H1 (cell line): ENCODE data around the gene GJB1.

Experiments used
- POLR2A ChIP-seq, 2 experiments: IDR thresholded peaks; 1 replicate in 1 of 2; 2 replicates in 1 of 2; pipeline ENCODE4 v1.6.1; 2011; ENCODE audit warnings: low read depth in 2 of 2, low read length in 2 of 2, mild to moderate bottlenecking in 2 of 2; ENCODE audit errors: control extremely low read depth in 1 of 2
- POLR2AphosphoS5 ChIP-seq: IDR thresholded peaks from 2 replicates; pipeline ENCODE4 v1.6.1; 2011; ENCODE audit warnings: low read depth, low read length
- USF2 ChIP-seq: IDR thresholded peaks from 2 replicates; pipeline ENCODE4 v1.6.1; 2011; ENCODE audit warnings: low read length, improper control_type of control experiment
- TF ChIP-seq, protein P1 (sequence below), 3 experiments: IDR thresholded peaks; 1 replicate in 2 of 3; 2 replicates in 1 of 3; pipeline versions ENCODE4 v1.5.1 to v1.6.1; 2011; ENCODE audit warnings: low read length in 3 of 3, mild to moderate bottlenecking in 3 of 3, inconsistent platforms in 2 of 3, low read depth in 1 of 3, moderate library complexity in 1 of 3; ENCODE audit not compliant: insufficient read depth in 1 of 3; ENCODE audit errors: control extremely low read depth in 1 of 3

DNA sequence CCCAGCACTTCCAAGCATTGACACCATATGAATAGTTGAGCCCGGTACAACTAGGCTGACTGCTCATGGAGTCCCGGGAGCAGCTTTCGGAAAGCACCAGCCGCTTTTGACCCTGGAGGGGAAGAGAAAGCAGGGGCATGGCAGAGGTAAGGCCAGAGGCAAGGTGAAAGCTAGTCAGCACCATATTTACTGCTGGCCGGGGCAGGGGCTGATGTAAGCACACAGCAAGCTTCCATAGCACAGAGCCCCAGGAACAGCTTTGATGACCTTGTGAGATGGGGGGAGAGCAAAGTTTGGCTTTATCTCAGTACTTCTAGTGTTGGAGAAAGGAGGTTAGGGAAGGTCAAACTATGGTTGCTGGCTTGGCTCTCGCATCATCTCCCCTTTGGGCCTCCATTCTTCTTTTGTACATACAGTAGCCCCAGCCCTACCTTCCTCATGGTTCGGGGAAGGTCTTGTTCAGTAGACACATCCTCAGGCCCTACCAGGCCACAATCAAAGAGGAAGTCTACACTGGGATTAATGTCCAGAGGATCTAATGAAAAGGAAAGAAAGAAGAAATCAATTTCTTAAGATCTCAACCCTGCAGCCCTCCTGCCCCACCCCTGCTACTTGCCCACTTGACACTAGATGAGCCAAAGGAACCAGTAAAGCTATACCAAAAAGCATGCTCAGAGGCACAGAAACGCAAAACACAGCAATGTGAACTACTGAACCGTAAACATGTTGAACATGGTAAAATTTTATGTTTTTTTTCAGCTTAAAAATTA, 21.5 kb downstream of the GJB1 start:
- TF ChIP-seq POLR2A (IDR thresholded peaks at IDR 0.05; ENCODE audit: control extremely low read depth in 1 of 2, low read depth in 2 of 2, low read length in 2 of 2) (no peak), POLR2AphosphoS5 (no peak), USF2 (no peak)
- TF ChIP-seq, protein P1, sequence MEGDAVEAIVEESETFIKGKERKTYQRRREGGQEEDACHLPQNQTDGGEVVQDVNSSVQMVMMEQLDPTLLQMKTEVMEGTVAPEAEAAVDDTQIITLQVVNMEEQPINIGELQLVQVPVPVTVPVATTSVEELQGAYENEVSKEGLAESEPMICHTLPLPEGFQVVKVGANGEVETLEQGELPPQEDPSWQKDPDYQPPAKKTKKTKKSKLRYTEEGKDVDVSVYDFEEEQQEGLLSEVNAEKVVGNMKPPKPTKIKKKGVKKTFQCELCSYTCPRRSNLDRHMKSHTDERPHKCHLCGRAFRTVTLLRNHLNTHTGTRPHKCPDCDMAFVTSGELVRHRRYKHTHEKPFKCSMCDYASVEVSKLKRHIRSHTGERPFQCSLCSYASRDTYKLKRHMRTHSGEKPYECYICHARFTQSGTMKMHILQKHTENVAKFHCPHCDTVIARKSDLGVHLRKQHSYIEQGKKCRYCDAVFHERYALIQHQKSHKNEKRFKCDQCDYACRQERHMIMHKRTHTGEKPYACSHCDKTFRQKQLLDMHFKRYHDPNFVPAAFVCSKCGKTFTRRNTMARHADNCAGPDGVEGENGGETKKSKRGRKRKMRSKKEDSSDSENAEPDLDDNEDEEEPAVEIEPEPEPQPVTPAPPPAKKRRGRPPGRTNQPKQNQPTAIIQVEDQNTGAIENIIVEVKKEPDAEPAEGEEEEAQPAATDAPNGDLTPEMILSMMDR (IDR thresholded peaks at IDR 0.05; ENCODE audit: control extremely low read depth in 1 of 3, insufficient read depth in 1 of 3, low read depth in 1 of 3, low read length in 3 of 3) = no peak
